ENCODE data around the gene TAGLN2. TPM values are rescaled to one million over a fixed set of nuclear protein-coding genes. Genes with fewer than 3 reads are reported as not detected.
A peak's percentile ranks its signal among the peaks of the same experiment; 100 is the strongest.
"Not testable (repeated sequence)": the region's sequence is repeated elsewhere in the genome, so short reads cannot be mapped to it uniquely, and the experiment has no call there.

TAGLN2 gene
- total RNA-seq, 1 donor from 2014 or later = 110 TPM

GRCh38 chr1:159902541-159902940, 22.8 kb downstream of the TAGLN2 start:
- Histone ChIP-seq H3K27ac (replicated peaks) (no peak overlapping the region), H3K4me1 (peaks cover 19% of the 10 kb centered on the region), H3K36me3 (no peaks in the 10 kb centered on the region), H3K4me3 (no peak overlapping the region), H3K9me3 (replicated peaks) (peaks cover 13% of the 10 kb centered on the region), H3K27me3 (ENCODE audit: low read depth) (no peaks in the 10 kb centered on the region)
- intact Hi-C loops (cut with micrococcal nuclease) = no loop called here
- DNase-seq = no peak
- no peak for TF ChIP-seq CTCF (IDR thresholded peaks at IDR 0.05; ENCODE audit: borderline replicate concordance)

- Histone ChIP-seq H3K4me1 (peaks cover 30% of the 10 kb centered on the region), H3K27me3 (ENCODE audit: low read depth) (no peaks in the 10 kb centered on the region), H3K36me3 (no peaks in the 10 kb centered on the region), H3K27ac (replicated peaks) (peak overlapping the region; percentile 9), H3K4me3 (no peak overlapping the region), H3K9me3 (replicated peaks) (peaks cover 13% of the 10 kb centered on the region)
- no peak for DNase-seq
- no peak for TF ChIP-seq CTCF (IDR thresholded peaks at IDR 0.05; ENCODE audit: borderline replicate concordance)
- intact Hi-C loops (cut with micrococcal nuclease) = no loop called here
Measured at GRCh38 chr1:159900755-159901360, 24.4 kb downstream of the TAGLN2 start.

GRCh38 chr1:159900086-159900680, 25.1 kb downstream of the TAGLN2 start, which contains the start of gene CFAP45:
CFAP45 (minus strand) TSS chr1:159900165; CDS start chr1:159900098, 67 bp downstream.
- intact Hi-C loops (cut with micrococcal nuclease) = no loop called here
- Histone ChIP-seq H3K27ac (replicated peaks) (peak within 1 kb of the TSS; percentile 9), H3K27me3 (ENCODE audit: low read depth) (no peaks in the 10 kb centered on the region), H3K4me3 (peak within 1 kb of the TSS; percentile 33), H3K36me3 (no peaks in the 10 kb centered on the region), H3K4me1 (peaks cover 37% of the 10 kb centered on the region), H3K9me3 (replicated peaks) (peaks cover 13% of the 10 kb centered on the region)
- peak; percentile 82 for DNase-seq
- TF ChIP-seq CTCF (IDR thresholded peaks at IDR 0.05; ENCODE audit: borderline replicate concordance) = no peak

GRCh38 chr1:159899634-159900033, 25.7 kb downstream of the TAGLN2 start:
- H3K27me3 ChIP-seq (ENCODE audit: low read depth); H3K36me3 ChIP-seq; intact Hi-C loops (cut with micrococcal nuclease); DNase-seq: not testable (repeated sequence)
- Histone ChIP-seq H3K4me1 (peaks cover 37% of the 10 kb centered on the region), H3K4me3 (peak overlapping the region; percentile 33), H3K9me3 (replicated peaks) (peaks cover 13% of the 10 kb centered on the region), H3K27ac (replicated peaks) (peak overlapping the region; percentile 9)

GRCh38 chr1:159898527-159898926, 26.8 kb downstream of the TAGLN2 start:
- no peak for TF ChIP-seq CTCF (IDR thresholded peaks at IDR 0.05; ENCODE audit: borderline replicate concordance)
- Histone ChIP-seq H3K36me3 (no peaks in the 10 kb centered on the region), H3K9me3 (replicated peaks) (peaks cover 2% of the 10 kb centered on the region), H3K27ac (replicated peaks) (no peak overlapping the region), H3K4me1 (peaks cover 37% of the 10 kb centered on the region), H3K4me3 (no peak overlapping the region), H3K27me3 (ENCODE audit: low read depth) (no peaks in the 10 kb centered on the region)
- DNase-seq = no peak
- intact Hi-C loops (cut with micrococcal nuclease) = no loop called here

- no peaks in the 10 kb centered on the region for H3K9me3 ChIP-seq (replicated peaks)
- intact Hi-C loops (cut with micrococcal nuclease) = no loop called here
- peaks cover 37% of the 10 kb centered on the region for H3K4me1 ChIP-seq
- no peak for DNase-seq
- H3K27ac ChIP-seq (replicated peaks) = no peak overlapping the region
- H3K36me3 ChIP-seq = no peaks in the 10 kb centered on the region
- no peak for TF ChIP-seq CTCF (IDR thresholded peaks at IDR 0.05; ENCODE audit: borderline replicate concordance)
- no peaks in the 10 kb centered on the region for H3K27me3 ChIP-seq (ENCODE audit: low read depth)
- H3K4me3 ChIP-seq = no peak overlapping the region
Measured at GRCh38 chr1:159897962-159898361, 27.3 kb downstream of the TAGLN2 start.
